Right lobe of liver (tissue), 6 donors: ENCODE measurements around the gene UGT1A8. TPM values are rescaled to one million over a fixed set of nuclear protein-coding genes. Genes with fewer than 3 reads are reported as not detected.

Experiments
- ATAC-seq, 4 donors: fragments of 200-7000 bp; cut with Tn5 transposase; one replicate each; pipeline ENCODE4 v1.9.1; 2020; ENCODE audit warnings: mild to moderate bottlenecking in 4 of 4, moderate library complexity in 4 of 4
- DNase-seq, 3 donors: peaks; one replicate each; pipeline ENCODE4 v3.0.0-alpha.2; 2020
- H3K27ac ChIP-seq, 3 donors: fragments of 200-600 bp; one replicate each; pipeline ENCODE4 v1.8.0; 2022
- H3K27me3 ChIP-seq, 2 donors: fragments of 200-600 bp; one replicate each; pipeline ENCODE4 v1.8.0; 2022
- H3K36me3 ChIP-seq, 4 donors: fragments of 200-600 bp; sonication (generic) in 1 of 4; one replicate each; pipeline versions ENCODE4 v1.5.1 to v1.8.0; 2017 to 2022; ENCODE audit warnings: control low read depth in 1 of 4
- H3K4me1 ChIP-seq, 4 donors: fragments of 200-600 bp; sonication (generic) in 1 of 4; one replicate each; pipeline versions ENCODE4 v1.5.1 to v1.8.0; 2017 to 2022; ENCODE audit warnings: control low read depth in 1 of 4
- H3K4me3 ChIP-seq, 3 donors: fragments of 200-600 bp; one replicate each; pipeline ENCODE4 v1.8.0; 2022
- H3K9me3 ChIP-seq, 4 donors: fragments of 200-600 bp; sonication (generic) in 1 of 4; one replicate each; pipeline versions ENCODE4 v1.5.1 to v1.8.0; 2017 to 2022; ENCODE audit warnings: control low read depth in 1 of 4
- CTCF ChIP-seq, 4 donors: fragments of 200-600 bp in 3 of 4; fragments of 450-650 bp in 1 of 4; IDR thresholded peaks; one replicate each; pipeline versions ENCODE4 v1.5.1 to v1.8.0; 2016 to 2022; ENCODE audit warnings: antibody characterized with exemption in 4 of 4, mild to moderate bottlenecking in 2 of 4
- POLR2A ChIP-seq: fragments of 450-650 bp; IDR thresholded peaks from one replicate; pipeline ENCODE4 v1.6.1; 2017; ENCODE audit warnings: antibody characterized with exemption, mild to moderate bottlenecking
- WGBS: methylation state at CpG from one replicate; pipeline ENCODE4 v1.1.6; 2018; ENCODE audit warnings: low coverage, low lambda C conversion rate; ENCODE audit not compliant: insufficient coverage; ENCODE audit errors: missing lambda C conversion rate; 5-methylcytosine and 5-hydroxymethylcytosine counted together
- intact Hi-C, 2 donors: fragments of 100-400 bp; cut with DNase I; formaldehyde crosslinking; loops; one replicate each; pipeline versions ENCODE4 v1.11.2 to v1.14.1; 2022
- total RNA-seq, 6 experiments: library from RNA; depleted of rRNA in 2 of 6; stranded (reverse); fragments of >200 nt in 2 of 6; fragmentation: NEBNext Ultra II Directional in 3 of 6; extraction: Animal tissue kit (Norgen Biotek cat#: 25700) in 3 of 6; gene quantifications; one replicate each; pipeline versions ENCODE4 v1.1.0 to v1.2.4, GENCODE V29; 2016 to 2023
- donor health status: DM: no; HTN: yes; CAD: no.
- donor health status: DM: no; HTN: no; CAD: no.
- donor health status: DM: no; HTN: no; CAD: no.
- donor health status: DM: no; HTN: yes; CAD: no.
- donor health status: DM: no; HTN: yes; CAD: no.

Gene UGT1A8
- total RNA-seq, 6 experiments from 2014 or later: 0.51 to 3.8 (median 1.7) TPM

GRCh38 chr2:233598952-233599351 is 18.5 kb upstream of the UGT1A8 start:
- WGBS: 86% methylated on average over 3 of the region's 3 CpGs
- ATAC-seq (no peak), DNase-seq (no peak)

GRCh38 chr2:233600386-233600785 is 17.0 kb upstream of the UGT1A8 start:
- 74% methylated on average over 2 of the region's 2 CpGs for WGBS
- no peak for TF ChIP-seq POLR2A
- TF ChIP-seq CTCF (IDR thresholded peaks at IDR 0.05): no peak
- H3K4me1 ChIP-seq: peaks cover 0 to 36% (median 13%) of the 10 kb centered on the region in 4 donors
- no peak for ATAC-seq
- H3K27me3 ChIP-seq: no peaks in the 10 kb centered on the region
- H3K9me3 ChIP-seq: no peaks in the 10 kb centered on the region
- no peak overlapping the region for H3K27ac ChIP-seq
- no peaks in the 10 kb centered on the region for H3K36me3 ChIP-seq
- DNase-seq: no peak
- no peak overlapping the region for H3K4me3 ChIP-seq
- intact Hi-C loops: no loop called here

More at GRCh38 chr2:233598952-233599351, 18.5 kb upstream of the UGT1A8 start:
- no peaks in the 10 kb centered on the region for H3K9me3 ChIP-seq
- H3K36me3 ChIP-seq: no peaks in the 10 kb centered on the region
- H3K4me3 ChIP-seq: no peak overlapping the region
- intact Hi-C loops: no loop called here
- no peak for TF ChIP-seq POLR2A
- no peak for TF ChIP-seq CTCF (IDR thresholded peaks at IDR 0.05)
- no peak overlapping the region for H3K27ac ChIP-seq
- H3K4me1 ChIP-seq: peaks cover 0 to 23% (median 8%) of the 10 kb centered on the region in 4 donors
- no peaks in the 10 kb centered on the region for H3K27me3 ChIP-seq

- no peak for TF ChIP-seq CTCF (IDR thresholded peaks at IDR 0.05)
- no peak for TF ChIP-seq POLR2A
- no peak overlapping the region for H3K4me3 ChIP-seq
- no peaks in the 10 kb centered on the region for H3K36me3 ChIP-seq
- no peaks in the 10 kb centered on the region for H3K27me3 ChIP-seq
- no peak overlapping the region for H3K27ac ChIP-seq
- peaks cover 0 to 36% (median 13%) of the 10 kb centered on the region in 4 donors for H3K4me1 ChIP-seq
- no peaks in the 10 kb centered on the region for H3K9me3 ChIP-seq
- intact Hi-C loops: no loop called here
- WGBS: no CpG with 5 or more reads among the region's 1 CpG
- ATAC-seq (no peak), DNase-seq (no peak)
Measured at GRCh38 chr2:233602076-233602475, 15.4 kb upstream of the UGT1A8 start.

- peak; percentile 78 to 85 (median 79) for ATAC-seq
- peak in 2 of 3 donors; percentile 84 to 85 for DNase-seq
- H3K27ac ChIP-seq: peak overlapping the region in 2 of 3 donors; percentile 11 to 58
- H3K9me3 ChIP-seq: no peaks in the 10 kb centered on the region
- H3K4me3 ChIP-seq: no peak overlapping the region
- H3K4me1 ChIP-seq: peaks cover 0 to 42% (median 13%) of the 10 kb centered on the region in 4 donors
- H3K36me3 ChIP-seq: no peaks in the 10 kb centered on the region
- WGBS: 33% methylated on average over 4 of the region's 4 CpGs
- TF ChIP-seq CTCF (IDR thresholded peaks at IDR 0.05) (no peak), POLR2A (no peak)
- intact Hi-C loops: no loop called here
- no peaks in the 10 kb centered on the region for H3K27me3 ChIP-seq
Measured at GRCh38 chr2:233603520-233603919, 13.9 kb upstream of the UGT1A8 start.

GRCh38 chr2:233604826-233605225 is 12.6 kb upstream of the UGT1A8 start:
- intact Hi-C loops: no loop called here
- H3K4me3 ChIP-seq: no peak overlapping the region
- ATAC-seq (no peak), DNase-seq (no peak)
- H3K27ac ChIP-seq: peak overlapping the region in 1 of 3 donors; percentile 58
- 77% methylated on average over 3 of the region's 3 CpGs for WGBS
- H3K4me1 ChIP-seq: peaks cover 0 to 38% (median 16%) of the 10 kb centered on the region in 4 donors
- H3K36me3 ChIP-seq: no peaks in the 10 kb centered on the region
- TF ChIP-seq POLR2A (no peak), CTCF (IDR thresholded peaks at IDR 0.05) (no peak)
- H3K27me3 ChIP-seq: no peaks in the 10 kb centered on the region
- H3K9me3 ChIP-seq: no peaks in the 10 kb centered on the region
